Measurements from ENCODE around the gene TTC22. TPM values are rescaled to one million over a fixed set of nuclear protein-coding genes. Genes with fewer than 3 reads are reported as not detected.

TTC22 gene
- total and polyA plus RNA-seq, 2 donors from 2014 or later, result 9.6 to 16.5 TPM

DNA sequence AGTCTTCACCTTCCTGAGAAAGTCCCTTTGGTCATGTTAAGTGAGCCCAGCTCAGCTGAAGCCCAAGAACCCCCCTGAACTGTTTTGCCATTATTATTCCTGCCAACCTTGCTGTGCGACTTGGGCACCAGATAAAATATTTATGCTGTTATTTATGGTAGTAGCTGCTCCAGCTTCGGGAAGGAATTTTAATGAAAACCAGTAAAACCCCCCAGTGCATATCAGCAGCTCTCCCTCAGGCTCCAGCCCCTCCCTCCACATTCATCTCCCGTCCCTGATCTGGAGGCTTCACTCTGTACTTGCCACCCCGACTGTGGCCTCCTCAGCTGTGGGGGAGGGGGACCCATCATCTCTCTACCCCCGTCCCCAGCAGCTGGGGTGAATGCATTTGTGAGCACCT, 12.7 kb downstream of the TTC22 start:
- H3K4me3 ChIP-seq (ENCODE audit: low read length in 3 of 3), result no peak overlapping the region
- FAIRE-seq (no peak), DNase-seq (peak in 1 of 5 donors; percentile 33)
- intact Hi-C loops (cut with DNase I), result no loop called here
- no peaks in the 10 kb centered on the region for H3K27me3 ChIP-seq (ENCODE audit: control insufficient read depth, insufficient read depth, low read length)
- H3K4me1 ChIP-seq (ENCODE audit: control insufficient read depth in 2 of 3, insufficient read depth in 2 of 3, low read depth in 1 of 3, low read length in 3 of 3), result no peaks in the 10 kb centered on the region
- TF ChIP-seq, protein P1, sequence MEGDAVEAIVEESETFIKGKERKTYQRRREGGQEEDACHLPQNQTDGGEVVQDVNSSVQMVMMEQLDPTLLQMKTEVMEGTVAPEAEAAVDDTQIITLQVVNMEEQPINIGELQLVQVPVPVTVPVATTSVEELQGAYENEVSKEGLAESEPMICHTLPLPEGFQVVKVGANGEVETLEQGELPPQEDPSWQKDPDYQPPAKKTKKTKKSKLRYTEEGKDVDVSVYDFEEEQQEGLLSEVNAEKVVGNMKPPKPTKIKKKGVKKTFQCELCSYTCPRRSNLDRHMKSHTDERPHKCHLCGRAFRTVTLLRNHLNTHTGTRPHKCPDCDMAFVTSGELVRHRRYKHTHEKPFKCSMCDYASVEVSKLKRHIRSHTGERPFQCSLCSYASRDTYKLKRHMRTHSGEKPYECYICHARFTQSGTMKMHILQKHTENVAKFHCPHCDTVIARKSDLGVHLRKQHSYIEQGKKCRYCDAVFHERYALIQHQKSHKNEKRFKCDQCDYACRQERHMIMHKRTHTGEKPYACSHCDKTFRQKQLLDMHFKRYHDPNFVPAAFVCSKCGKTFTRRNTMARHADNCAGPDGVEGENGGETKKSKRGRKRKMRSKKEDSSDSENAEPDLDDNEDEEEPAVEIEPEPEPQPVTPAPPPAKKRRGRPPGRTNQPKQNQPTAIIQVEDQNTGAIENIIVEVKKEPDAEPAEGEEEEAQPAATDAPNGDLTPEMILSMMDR (IDR thresholded peaks at IDR 0.05; ENCODE audit: borderline replicate concordance, extremely low read depth, insufficient read depth), result no peak
- H3K36me3 ChIP-seq (ENCODE audit: control insufficient read depth in 2 of 3, insufficient read depth in 3 of 3, low read length in 3 of 3), result peaks cover 0 to 11% (median 0%) of the 10 kb centered on the region in 3 donors
- no peak overlapping the region for H3K27ac ChIP-seq (ENCODE audit: low read depth in 2 of 2, low read length in 2 of 2)
- no peak overlapping the region for H3K9ac ChIP-seq (ENCODE audit: low read length in 3 of 3)
- H3K9me3 ChIP-seq (ENCODE audit: control insufficient read depth in 2 of 3, insufficient read depth in 1 of 3, low read length in 3 of 3), result peaks cover 0 to 7% (median 0%) of the 10 kb centered on the region in 3 donors

DNA sequence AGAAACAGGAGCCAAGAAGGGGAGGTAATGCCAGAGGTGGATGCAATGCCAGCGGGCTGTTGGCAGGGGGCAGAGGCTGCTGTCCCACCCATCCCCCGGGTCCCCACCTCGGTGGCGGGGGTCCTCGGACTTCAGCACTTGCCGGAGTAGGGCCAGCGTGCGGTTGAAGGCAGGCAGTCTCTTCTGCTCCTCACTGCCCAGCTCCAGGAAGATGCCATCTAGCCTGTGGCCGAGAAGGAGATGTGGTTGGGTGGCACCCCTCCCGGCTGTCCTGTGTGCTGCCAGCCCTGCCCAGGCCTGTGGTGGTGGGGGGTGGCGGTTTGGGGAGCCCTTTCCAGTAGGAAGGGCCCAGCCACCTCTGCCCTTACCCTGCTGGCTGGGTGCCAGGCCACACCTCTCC, 13.5 kb downstream of the TTC22 start:
- TF ChIP-seq, protein P1 (IDR thresholded peaks at IDR 0.05; ENCODE audit: borderline replicate concordance, extremely low read depth, insufficient read depth), result no peak
- peaks cover 0 to 7% (median 0%) of the 10 kb centered on the region in 3 donors for H3K9me3 ChIP-seq (ENCODE audit: control insufficient read depth in 2 of 3, insufficient read depth in 1 of 3, low read length in 3 of 3)
- intact Hi-C loops (cut with DNase I), result no loop called here

DNA sequence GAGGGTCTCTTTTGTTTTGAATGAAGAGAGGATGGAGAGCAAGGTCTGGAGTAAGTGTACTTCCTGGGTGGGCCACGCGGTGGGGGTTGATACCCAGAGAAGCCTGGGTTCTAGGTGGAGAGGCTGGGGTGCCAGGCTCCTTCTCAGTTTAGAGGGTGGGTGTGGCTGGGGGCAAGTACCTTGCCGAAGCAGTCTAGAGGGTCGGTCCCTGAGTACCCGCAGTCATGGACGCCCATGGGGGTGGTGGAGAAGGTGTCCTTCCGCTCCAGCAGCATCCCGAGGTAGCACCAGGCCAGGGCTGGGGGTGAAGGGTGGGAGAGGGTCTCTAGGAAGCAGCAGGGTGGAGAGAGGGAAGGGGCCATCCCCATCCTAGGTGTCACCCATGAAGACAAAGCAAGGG, 14.3 kb downstream of the TTC22 start:
- H3K36me3 ChIP-seq (ENCODE audit: control insufficient read depth in 2 of 3, insufficient read depth in 3 of 3, low read length in 3 of 3), result peaks cover 0 to 15% (median 0%) of the 10 kb centered on the region in 3 donors
- no peak overlapping the region for H3K27ac ChIP-seq (ENCODE audit: low read depth in 2 of 2, low read length in 2 of 2)
- TF ChIP-seq, protein P1 (IDR thresholded peaks at IDR 0.05; ENCODE audit: borderline replicate concordance, extremely low read depth, insufficient read depth), result no peak
- FAIRE-seq (no peak), DNase-seq (no peak)
- no peaks in the 10 kb centered on the region for H3K4me1 ChIP-seq (ENCODE audit: control insufficient read depth in 2 of 3, insufficient read depth in 2 of 3, low read depth in 1 of 3, low read length in 3 of 3)
- peaks cover 2% of the 10 kb centered on the region for H3K27me3 ChIP-seq (ENCODE audit: control insufficient read depth, insufficient read depth, low read length)
- no peak overlapping the region for H3K9ac ChIP-seq (ENCODE audit: low read length in 3 of 3)
- peaks cover 0 to 3% (median 0%) of the 10 kb centered on the region in 3 donors for H3K9me3 ChIP-seq (ENCODE audit: control insufficient read depth in 2 of 3, insufficient read depth in 1 of 3, low read length in 3 of 3)
- no peak overlapping the region for H3K4me3 ChIP-seq (ENCODE audit: low read length in 3 of 3)
- intact Hi-C loops (cut with DNase I), result no loop called here

More for the DNA sequence above, 13.5 kb downstream of the TTC22 start:
- H3K9ac ChIP-seq (ENCODE audit: low read length in 3 of 3), result no peak overlapping the region
- DNase-seq, result no peak
- FAIRE-seq, result no peak
- no peak overlapping the region for H3K27ac ChIP-seq (ENCODE audit: low read depth in 2 of 2, low read length in 2 of 2)
- peaks cover 0 to 15% (median 0%) of the 10 kb centered on the region in 3 donors for H3K36me3 ChIP-seq (ENCODE audit: control insufficient read depth in 2 of 3, insufficient read depth in 3 of 3, low read length in 3 of 3)
- H3K4me3 ChIP-seq (ENCODE audit: low read length in 3 of 3), result no peak overlapping the region
- no peaks in the 10 kb centered on the region for H3K27me3 ChIP-seq (ENCODE audit: control insufficient read depth, insufficient read depth, low read length)
- no peaks in the 10 kb centered on the region for H3K4me1 ChIP-seq (ENCODE audit: control insufficient read depth in 2 of 3, insufficient read depth in 2 of 3, low read depth in 1 of 3, low read length in 3 of 3)

DNA sequence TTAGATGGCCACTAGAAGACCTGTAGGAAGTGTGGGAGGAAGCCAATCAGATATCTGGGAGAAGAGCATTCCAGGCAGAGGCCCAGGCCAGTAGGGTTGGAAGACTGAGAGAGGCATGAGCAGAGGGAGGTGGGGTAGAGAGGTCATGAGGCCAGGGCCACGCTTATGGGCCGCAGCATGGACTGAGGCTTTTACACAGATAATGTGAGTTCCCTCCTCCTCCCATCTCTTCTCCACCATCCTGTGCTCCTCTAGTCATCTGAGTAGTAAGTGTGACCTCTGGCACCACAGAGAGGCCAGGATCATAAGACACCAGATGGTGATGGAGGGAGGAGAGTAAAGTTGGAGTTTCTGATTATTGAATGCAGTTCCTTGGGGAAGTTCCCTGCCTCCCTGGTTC, 17.1 kb downstream of the TTC22 start:
- intact Hi-C loops (cut with DNase I), result no loop called here
- FAIRE-seq, result no peak

More for the DNA sequence above, 17.1 kb downstream of the TTC22 start:
- Histone ChIP-seq H3K4me1 (ENCODE audit: control insufficient read depth in 2 of 3, insufficient read depth in 2 of 3, low read depth in 1 of 3, low read length in 3 of 3) (no peaks in the 10 kb centered on the region), H3K9ac (ENCODE audit: low read length in 3 of 3) (no peak overlapping the region), H3K9me3 (ENCODE audit: control insufficient read depth in 2 of 3, insufficient read depth in 1 of 3, low read length in 3 of 3) (no peaks in the 10 kb centered on the region), H3K27me3 (ENCODE audit: control insufficient read depth, insufficient read depth, low read length) (peaks cover 3% of the 10 kb centered on the region), H3K4me3 (ENCODE audit: low read length in 3 of 3) (no peak overlapping the region), H3K36me3 (ENCODE audit: control insufficient read depth in 2 of 3, insufficient read depth in 3 of 3, low read length in 3 of 3) (peaks cover 0 to 10% (median 0%) of the 10 kb centered on the region in 3 donors), H3K27ac (ENCODE audit: low read depth in 2 of 2, low read length in 2 of 2) (no peak overlapping the region)
- TF ChIP-seq, protein P1 (IDR thresholded peaks at IDR 0.05; ENCODE audit: borderline replicate concordance, extremely low read depth, insufficient read depth), result no peak
- DNase-seq, result no peak

All from kidney (tissue), 14 donors.